ENCODE measurements around the gene SPOCK1. TPM values are rescaled to one million over a fixed set of nuclear protein-coding genes. Genes with fewer than 3 reads are reported as not detected.

The SPOCK1 gene
- total RNA-seq, 1 experiment from 2014 or later: 23.9 TPM

DNA sequence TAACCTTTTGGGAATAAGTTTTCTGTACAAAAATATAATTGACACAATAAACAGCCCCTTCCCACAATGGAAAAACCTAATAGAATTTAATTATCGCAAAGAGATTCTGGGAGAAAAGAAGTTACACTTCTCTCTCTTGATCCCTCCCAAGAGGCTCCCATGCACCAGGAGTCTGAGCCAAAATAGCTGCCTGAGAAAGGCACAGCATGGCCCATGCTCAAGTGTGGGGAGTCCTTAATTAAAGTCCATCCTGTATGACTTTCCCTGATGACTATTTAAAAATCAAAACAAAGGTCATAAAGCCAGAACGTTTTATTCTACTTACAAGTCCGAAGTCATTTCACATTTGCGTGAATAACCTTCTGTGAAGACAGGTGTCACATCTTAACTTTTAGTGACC lies 155.1 kb downstream of the SPOCK1 start:
- no peak for DNase-seq
- no peak overlapping the region for H3K27ac ChIP-seq
- no peaks in the 10 kb centered on the region for H3K27me3 ChIP-seq (ENCODE audit: insufficient read depth, low read depth)
- POLR2A ChIA-PET (ENCODE audit: unreplicated experiment): no interaction called here
- H3K4me1 ChIP-seq (replicated peaks; ENCODE audit: insufficient read depth): peaks cover 25% of the 10 kb centered on the region
- H3K9me3 ChIP-seq (ENCODE audit: insufficient read depth, low read depth): no peaks in the 10 kb centered on the region
- H4K20me1 ChIP-seq (ENCODE audit: insufficient read depth): no peaks in the 10 kb centered on the region
- no peaks in the 10 kb centered on the region for H3K36me3 ChIP-seq (ENCODE audit: low read depth)
- no peak for TF ChIP-seq EZH2 (IDR thresholded peaks at IDR 0.05; ENCODE audit: low read depth)
- no peak overlapping the region for H3K4me3 ChIP-seq
- CTCF ChIA-PET: no interaction called here
- H3K4me2 ChIP-seq: no peak overlapping the region
- H3K9me2 ChIP-seq (ENCODE audit: insufficient read depth): no peaks in the 10 kb centered on the region
- H3F3A ChIP-seq (ENCODE audit: insufficient read depth, low read depth): peaks cover 12% of the 10 kb centered on the region
- no TSS peak for BruUV-seq (replicated peaks)
- intact Hi-C loops (cut with micrococcal nuclease; ENCODE audit: unreplicated experiment): no loop called here
- no peak overlapping the region for H2AFZ ChIP-seq
- H3K79me2 ChIP-seq (ENCODE audit: low read depth): no peaks in the 10 kb centered on the region

DNA sequence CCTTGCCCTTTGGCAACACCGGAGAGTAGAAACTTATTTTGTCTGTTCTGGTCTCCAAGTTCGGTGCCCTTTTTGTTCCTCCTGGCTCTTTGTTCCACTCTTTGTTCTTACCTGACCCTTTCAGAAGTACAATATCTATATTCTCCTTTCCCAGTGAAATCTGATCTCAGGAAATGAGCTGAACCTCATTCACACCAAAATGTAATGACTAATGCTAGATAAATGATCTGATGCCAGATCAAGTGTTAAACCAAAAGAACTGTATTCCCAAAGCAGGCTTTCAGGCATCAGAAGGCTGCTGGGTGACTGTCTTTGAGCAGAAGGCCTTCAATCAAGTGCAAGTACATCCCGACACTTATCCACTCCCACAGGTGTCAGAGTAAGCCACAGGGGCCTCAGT lies 156.4 kb downstream of the SPOCK1 start:
- Histone ChIP-seq H3F3A (ENCODE audit: insufficient read depth, low read depth) (peaks cover 12% of the 10 kb centered on the region), H4K20me1 (ENCODE audit: insufficient read depth) (no peaks in the 10 kb centered on the region), H3K27ac (peak overlapping the region; percentile 68), H3K9me2 (ENCODE audit: insufficient read depth) (no peaks in the 10 kb centered on the region), H3K4me2 (peak overlapping the region; percentile 52), H3K36me3 (ENCODE audit: low read depth) (no peaks in the 10 kb centered on the region), H3K9me3 (ENCODE audit: insufficient read depth, low read depth) (no peaks in the 10 kb centered on the region), H3K79me2 (ENCODE audit: low read depth) (no peaks in the 10 kb centered on the region), H2AFZ (peak overlapping the region; percentile 58; the same call in 1 of the 2 replicates), H3K27me3 (ENCODE audit: insufficient read depth, low read depth) (no peaks in the 10 kb centered on the region), H3K4me1 (replicated peaks; ENCODE audit: insufficient read depth) (peaks cover 25% of the 10 kb centered on the region), H3K4me3 (no peak overlapping the region)
- TF ChIP-seq EZH2 (IDR thresholded peaks at IDR 0.05; ENCODE audit: low read depth): no peak
- TF ChIP-seq, protein P1, sequence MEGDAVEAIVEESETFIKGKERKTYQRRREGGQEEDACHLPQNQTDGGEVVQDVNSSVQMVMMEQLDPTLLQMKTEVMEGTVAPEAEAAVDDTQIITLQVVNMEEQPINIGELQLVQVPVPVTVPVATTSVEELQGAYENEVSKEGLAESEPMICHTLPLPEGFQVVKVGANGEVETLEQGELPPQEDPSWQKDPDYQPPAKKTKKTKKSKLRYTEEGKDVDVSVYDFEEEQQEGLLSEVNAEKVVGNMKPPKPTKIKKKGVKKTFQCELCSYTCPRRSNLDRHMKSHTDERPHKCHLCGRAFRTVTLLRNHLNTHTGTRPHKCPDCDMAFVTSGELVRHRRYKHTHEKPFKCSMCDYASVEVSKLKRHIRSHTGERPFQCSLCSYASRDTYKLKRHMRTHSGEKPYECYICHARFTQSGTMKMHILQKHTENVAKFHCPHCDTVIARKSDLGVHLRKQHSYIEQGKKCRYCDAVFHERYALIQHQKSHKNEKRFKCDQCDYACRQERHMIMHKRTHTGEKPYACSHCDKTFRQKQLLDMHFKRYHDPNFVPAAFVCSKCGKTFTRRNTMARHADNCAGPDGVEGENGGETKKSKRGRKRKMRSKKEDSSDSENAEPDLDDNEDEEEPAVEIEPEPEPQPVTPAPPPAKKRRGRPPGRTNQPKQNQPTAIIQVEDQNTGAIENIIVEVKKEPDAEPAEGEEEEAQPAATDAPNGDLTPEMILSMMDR (conservative IDR thresholded peaks at IDR 0.05): no peak
- POLR2A ChIA-PET (ENCODE audit: unreplicated experiment): interaction anchor here (0.6 kb wide), 2 partner anchors 189 to 436 kb away, joined by 3 read pairs; no protein-coding TSS in a partner anchor
- no TSS peak for BruUV-seq (replicated peaks)
- intact Hi-C loops (cut with micrococcal nuclease; ENCODE audit: unreplicated experiment): loop anchor here (1.0 kb wide), 1 partner anchor 53 kb away; no protein-coding TSS in a partner anchor
- CTCF ChIA-PET: interaction anchor here (1.0 to 1.3 kb wide), 2 partner anchors 16 to 23 kb away, joined by 4 to 6 read pairs; no protein-coding TSS in a partner anchor
- DNase-seq: peak; percentile 25 to 83

DNA sequence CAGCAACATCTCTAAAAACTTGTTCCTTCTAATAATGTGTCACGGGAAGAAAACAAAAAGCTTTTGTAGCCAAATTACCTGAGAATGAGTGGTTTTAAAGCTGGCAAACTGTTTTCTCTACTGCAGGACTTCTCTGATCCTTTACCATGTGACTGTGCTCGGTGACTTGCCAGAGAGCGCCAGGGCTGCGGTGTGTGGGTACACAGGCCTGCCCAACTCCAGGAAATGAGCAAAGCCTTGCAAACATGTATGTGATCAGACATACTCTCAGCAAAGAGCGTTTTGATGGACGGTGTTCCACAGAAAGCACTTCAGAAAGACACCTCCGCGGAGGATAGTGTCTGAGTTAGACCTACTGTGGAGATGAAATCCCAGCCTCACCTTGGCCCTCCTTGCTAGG lies 157.3 kb downstream of the SPOCK1 start:
- Histone ChIP-seq H3K9me2 (ENCODE audit: insufficient read depth) (no peaks in the 10 kb centered on the region), H2AFZ (no peak overlapping the region), H3F3A (ENCODE audit: insufficient read depth, low read depth) (peaks cover 12% of the 10 kb centered on the region), H3K4me1 (replicated peaks; ENCODE audit: insufficient read depth) (peaks cover 25% of the 10 kb centered on the region), H3K27me3 (ENCODE audit: insufficient read depth, low read depth) (no peaks in the 10 kb centered on the region), H3K4me3 (no peak overlapping the region), H3K36me3 (ENCODE audit: low read depth) (no peaks in the 10 kb centered on the region), H3K4me2 (no peak overlapping the region; the same call in 1 of the 2 replicates), H4K20me1 (ENCODE audit: insufficient read depth) (no peaks in the 10 kb centered on the region), H3K79me2 (ENCODE audit: low read depth) (no peaks in the 10 kb centered on the region), H3K9me3 (ENCODE audit: insufficient read depth, low read depth) (no peaks in the 10 kb centered on the region), H3K27ac (no peak overlapping the region)
- BruUV-seq (replicated peaks): no TSS peak
- ChIA-PET CTCF (interaction anchor here (0.6 kb wide), 1 partner anchor 156 kb away, joined by 3 read pairs; no protein-coding TSS in a partner anchor), POLR2A (ENCODE audit: unreplicated experiment) (no interaction called here)
- no peak for DNase-seq
- no peak for TF ChIP-seq EZH2 (IDR thresholded peaks at IDR 0.05; ENCODE audit: low read depth)
- TF ChIP-seq, protein P1 (conservative IDR thresholded peaks at IDR 0.05): no peak
- intact Hi-C loops (cut with micrococcal nuclease; ENCODE audit: unreplicated experiment): loop anchor here (1.0 kb wide), 1 partner anchor 53 kb away; no protein-coding TSS in a partner anchor

DNA sequence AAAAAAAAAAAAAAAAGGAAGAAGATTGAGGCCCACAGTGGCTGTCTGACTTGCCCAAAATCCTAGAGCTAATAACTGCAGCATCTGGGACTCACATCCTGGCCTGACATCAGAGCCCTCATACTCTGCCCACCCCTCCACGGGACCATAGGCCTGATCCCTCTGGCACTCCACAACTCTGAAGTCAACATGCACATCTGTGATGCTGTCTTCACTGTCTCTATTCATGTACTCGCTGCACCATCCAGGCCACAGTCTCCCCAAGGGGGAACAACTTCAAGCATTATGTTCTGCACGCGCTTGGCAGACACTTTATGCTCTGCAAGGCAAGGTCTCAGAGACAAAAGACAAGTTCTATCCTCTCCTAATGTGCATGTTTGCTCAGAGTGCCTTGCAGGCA lies 158.2 kb downstream of the SPOCK1 start:
- no TSS peak for BruUV-seq (replicated peaks)
- Histone ChIP-seq H3K79me2 (ENCODE audit: low read depth) (no peaks in the 10 kb centered on the region), H3K27me3 (ENCODE audit: insufficient read depth, low read depth) (no peaks in the 10 kb centered on the region), H3K4me1 (replicated peaks; ENCODE audit: insufficient read depth) (peaks cover 25% of the 10 kb centered on the region), H3K9me3 (ENCODE audit: insufficient read depth, low read depth) (no peaks in the 10 kb centered on the region), H3K36me3 (ENCODE audit: low read depth) (no peaks in the 10 kb centered on the region), H3K27ac (no peak overlapping the region), H3K4me2 (no peak overlapping the region), H3K4me3 (no peak overlapping the region), H3K9me2 (ENCODE audit: insufficient read depth) (no peaks in the 10 kb centered on the region), H2AFZ (no peak overlapping the region), H3F3A (ENCODE audit: insufficient read depth, low read depth) (peaks cover 12% of the 10 kb centered on the region), H4K20me1 (ENCODE audit: insufficient read depth) (no peaks in the 10 kb centered on the region)
- DNase-seq: no peak
- no peak for TF ChIP-seq EZH2 (IDR thresholded peaks at IDR 0.05; ENCODE audit: low read depth)
- TF ChIP-seq, protein P1 (conservative IDR thresholded peaks at IDR 0.05): no peak
- intact Hi-C loops (cut with micrococcal nuclease; ENCODE audit: unreplicated experiment): no loop called here
- CTCF ChIA-PET: no interaction called here
- POLR2A ChIA-PET (ENCODE audit: unreplicated experiment): no interaction called here

Data from PC-9 (cell line).